ENCODE data around the gene DUOX2. TPM values are rescaled to one million over a fixed set of nuclear protein-coding genes. Genes with fewer than 3 reads are reported as not detected.

The DUOX2 gene
- total RNA-seq, 1 experiment from 2014 or later = 0.08 TPM

DNA sequence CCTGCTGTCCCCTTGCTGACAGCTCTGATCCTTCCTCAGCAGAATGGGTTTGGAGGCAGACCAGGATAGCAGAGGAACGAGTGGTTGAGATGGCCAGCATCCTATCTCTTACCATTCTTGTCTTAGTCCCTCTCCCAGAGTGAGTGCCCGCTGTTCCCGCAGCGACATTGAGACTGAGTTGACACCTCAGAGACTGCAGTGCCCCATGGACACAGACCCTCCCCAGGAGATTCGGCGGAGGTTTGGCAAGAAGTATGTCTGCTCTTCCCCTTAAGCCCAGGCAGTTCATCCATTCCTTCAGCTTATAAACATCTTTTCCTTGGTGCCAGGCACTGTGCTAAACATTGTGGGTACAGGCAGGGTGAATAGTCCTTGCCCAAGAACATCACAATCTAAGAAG, 37.0 kb upstream of the DUOX2 start:
- Histone ChIP-seq H3K27ac (ENCODE audit: low read length) (no peak overlapping the region), H3K9me3 (ENCODE audit: control insufficient read depth, insufficient read depth, low read depth, low read length) (no peaks in the 10 kb centered on the region), H3K27me3 (ENCODE audit: control insufficient read depth, insufficient read depth, low read length) (no peaks in the 10 kb centered on the region), H3K36me3 (ENCODE audit: control insufficient read depth, insufficient read depth, low read length) (no peaks in the 10 kb centered on the region), H3K4me3 (ENCODE audit: low read depth in 2 of 2, low read length in 2 of 2) (no peak overlapping the region), H3K4me1 (ENCODE audit: control insufficient read depth, insufficient read depth, low read length) (no peaks in the 10 kb centered on the region)
- ATAC-seq (no peak), DNase-seq (ENCODE audit: low read depth, low spot score) (no peak)
- TF ChIP-seq REST (IDR thresholded peaks at IDR 0.05; ENCODE audit: insufficient read depth in 1 of 2, low read depth in 2 of 2, low read length in 1 of 2) (no peak), TCF7L2 (IDR thresholded peaks at IDR 0.05; ENCODE audit: low read depth, low read length) (no peak), POLR2AphosphoS5 (IDR thresholded peaks at IDR 0.05; ENCODE audit: low read depth, low read length) (no peak), SIN3A (IDR thresholded peaks at IDR 0.05; ENCODE audit: borderline replicate concordance, insufficient read depth, low read depth, low read length) (no peak)
- TF ChIP-seq, protein P1, sequence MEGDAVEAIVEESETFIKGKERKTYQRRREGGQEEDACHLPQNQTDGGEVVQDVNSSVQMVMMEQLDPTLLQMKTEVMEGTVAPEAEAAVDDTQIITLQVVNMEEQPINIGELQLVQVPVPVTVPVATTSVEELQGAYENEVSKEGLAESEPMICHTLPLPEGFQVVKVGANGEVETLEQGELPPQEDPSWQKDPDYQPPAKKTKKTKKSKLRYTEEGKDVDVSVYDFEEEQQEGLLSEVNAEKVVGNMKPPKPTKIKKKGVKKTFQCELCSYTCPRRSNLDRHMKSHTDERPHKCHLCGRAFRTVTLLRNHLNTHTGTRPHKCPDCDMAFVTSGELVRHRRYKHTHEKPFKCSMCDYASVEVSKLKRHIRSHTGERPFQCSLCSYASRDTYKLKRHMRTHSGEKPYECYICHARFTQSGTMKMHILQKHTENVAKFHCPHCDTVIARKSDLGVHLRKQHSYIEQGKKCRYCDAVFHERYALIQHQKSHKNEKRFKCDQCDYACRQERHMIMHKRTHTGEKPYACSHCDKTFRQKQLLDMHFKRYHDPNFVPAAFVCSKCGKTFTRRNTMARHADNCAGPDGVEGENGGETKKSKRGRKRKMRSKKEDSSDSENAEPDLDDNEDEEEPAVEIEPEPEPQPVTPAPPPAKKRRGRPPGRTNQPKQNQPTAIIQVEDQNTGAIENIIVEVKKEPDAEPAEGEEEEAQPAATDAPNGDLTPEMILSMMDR (IDR thresholded peaks at IDR 0.05) = no peak
- POLR2A ChIA-PET = no interaction called here
- in situ Hi-C loops (cut with HindIII; ENCODE audit: low pct_unique_long_range_greater_than_20kb, low sequenced_read_pairs) (no loop called here), intact Hi-C loops (cut with micrococcal nuclease; ENCODE audit: unreplicated experiment) (no loop called here)
- BruUV-seq (replicated peaks) = no TSS peak
- CTCF ChIA-PET = no interaction called here

DNA sequence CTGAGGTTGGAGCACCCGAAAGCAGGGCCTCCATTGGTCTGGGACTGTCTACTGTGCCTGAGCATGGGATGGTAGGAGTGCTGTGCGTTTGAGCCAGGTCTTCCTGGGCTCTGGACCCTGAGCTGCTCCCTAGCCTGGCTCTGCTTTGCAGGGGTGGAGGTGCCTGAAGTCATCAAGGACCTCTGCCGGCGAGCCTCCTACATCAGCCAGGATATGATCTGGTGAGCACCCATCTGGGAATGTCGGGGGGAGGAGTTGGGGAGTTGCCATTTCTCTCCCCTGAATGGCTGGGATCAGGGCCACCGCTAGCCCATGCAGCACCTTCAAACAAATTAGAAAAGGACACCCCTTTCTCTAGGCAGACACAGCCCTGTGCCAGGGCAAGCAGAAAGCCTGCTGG, 36.5 kb upstream of the DUOX2 start:
- H3K36me3 ChIP-seq (ENCODE audit: control insufficient read depth, insufficient read depth, low read length) = no peaks in the 10 kb centered on the region
- in situ Hi-C loops (cut with HindIII; ENCODE audit: low pct_unique_long_range_greater_than_20kb, low sequenced_read_pairs) = no loop called here
- no TSS peak for BruUV-seq (replicated peaks)
- H3K27ac ChIP-seq (ENCODE audit: low read length) = no peak overlapping the region
- ChIA-PET POLR2A (no interaction called here), CTCF (no interaction called here)
- intact Hi-C loops (cut with micrococcal nuclease; ENCODE audit: unreplicated experiment) = no loop called here
- TF ChIP-seq, protein P1 (IDR thresholded peaks at IDR 0.05) = no peak
- H3K27me3 ChIP-seq (ENCODE audit: control insufficient read depth, insufficient read depth, low read length) = no peaks in the 10 kb centered on the region
- no peak for ATAC-seq
- H3K4me3 ChIP-seq (ENCODE audit: low read depth in 2 of 2, low read length in 2 of 2) = no peak overlapping the region
- H3K4me1 ChIP-seq (ENCODE audit: control insufficient read depth, insufficient read depth, low read length) = no peaks in the 10 kb centered on the region
- DNase-seq (ENCODE audit: low read depth, low spot score) = no peak
- no peaks in the 10 kb centered on the region for H3K9me3 ChIP-seq (ENCODE audit: control insufficient read depth, insufficient read depth, low read depth, low read length)

GRCh38 chr15:45149060-45149459, 35.1 kb upstream of the DUOX2 start:
- no peaks in the 10 kb centered on the region for H3K4me1 ChIP-seq (ENCODE audit: control insufficient read depth, insufficient read depth, low read length)
- ChIA-PET CTCF (no interaction called here), POLR2A (no interaction called here)
- no peaks in the 10 kb centered on the region for H3K27me3 ChIP-seq (ENCODE audit: control insufficient read depth, insufficient read depth, low read length)
- H3K9me3 ChIP-seq (ENCODE audit: control insufficient read depth, insufficient read depth, low read depth, low read length) = no peaks in the 10 kb centered on the region
- no peak for DNase-seq (ENCODE audit: low read depth, low spot score)
- no peaks in the 10 kb centered on the region for H3K36me3 ChIP-seq (ENCODE audit: control insufficient read depth, insufficient read depth, low read length)
- intact Hi-C loops (cut with micrococcal nuclease; ENCODE audit: unreplicated experiment) = no loop called here
- no peak for ATAC-seq
- no TSS peak for BruUV-seq (replicated peaks)
- TF ChIP-seq REST (IDR thresholded peaks at IDR 0.05; ENCODE audit: insufficient read depth in 1 of 2, low read depth in 2 of 2, low read length in 1 of 2) (no peak), POLR2AphosphoS5 (IDR thresholded peaks at IDR 0.05; ENCODE audit: low read depth, low read length) (no peak), SIN3A (IDR thresholded peaks at IDR 0.05; ENCODE audit: borderline replicate concordance, insufficient read depth, low read depth, low read length) (no peak), TCF7L2 (IDR thresholded peaks at IDR 0.05; ENCODE audit: low read depth, low read length) (no peak)
- TF ChIP-seq, protein P1 (IDR thresholded peaks at IDR 0.05) = no peak
- H3K4me3 ChIP-seq (ENCODE audit: low read depth in 2 of 2, low read length in 2 of 2) = no peak overlapping the region
- no peak overlapping the region for H3K27ac ChIP-seq (ENCODE audit: low read length)
- in situ Hi-C loops (cut with HindIII; ENCODE audit: low pct_unique_long_range_greater_than_20kb, low sequenced_read_pairs) = no loop called here

Data from Panc1 (cell line).